SK-N-SH treated with all-trans-retinoic acid at 6 μM for 48 hours (cell line): ENCODE results near the gene RAB3B.

Experiments
- ARNTL ChIP-seq: fragments of 450-650 bp; formaldehyde crosslinking; IDR thresholded peaks from 2 replicates; pipeline ENCODE4 v1.5.0; 2020; ENCODE audit warnings: low read depth, mild to moderate bottlenecking, moderate library complexity, borderline replicate concordance
- BACH2 ChIP-seq: fragments of 250-450 bp; sonication (Bioruptor Pico); IDR thresholded peaks from 2 replicates; pipeline ENCODE4 v1.9.0; 2021; ENCODE audit warnings: mild to moderate bottlenecking, borderline replicate concordance
- CSDC2 ChIP-seq: fragments of 250-450 bp; sonication (Bioruptor Pico); IDR thresholded peaks from 2 replicates; pipeline ENCODE4 v1.5.0; 2020; ENCODE audit warnings: mild to moderate bottlenecking, moderate library complexity
- ESRRG ChIP-seq: fragments of 250-450 bp; sonication (Bioruptor Pico); IDR thresholded peaks from 2 replicates; pipeline ENCODE4 v1.6.1; 2021; ENCODE audit warnings: mild to moderate bottlenecking
- ISL1 ChIP-seq: fragments of 250-450 bp; sonication (Bioruptor Pico); IDR thresholded peaks from 2 replicates; pipeline ENCODE4 v2.1.2; 2022; ENCODE audit warnings: mild to moderate bottlenecking, moderate library complexity
- PATZ1 ChIP-seq: fragments of 250-450 bp; sonication (Bioruptor Pico); IDR thresholded peaks from 2 replicates; pipeline ENCODE4 v1.8.0; 2020; ENCODE audit warnings: mild to moderate bottlenecking, moderate library complexity, borderline replicate concordance
- PPARA ChIP-seq: fragments of 250-450 bp; sonication (Bioruptor Pico); IDR thresholded peaks from 2 replicates; pipeline ENCODE4 v1.5.0; 2020; ENCODE audit warnings: mild to moderate bottlenecking, borderline replicate concordance
- RARB ChIP-seq: fragments of 250-450 bp; sonication (Bioruptor Pico); IDR thresholded peaks from 2 replicates; pipeline ENCODE4 v1.8.0; 2021; ENCODE audit warnings: mild to moderate bottlenecking, moderate library complexity
- TCF4 ChIP-seq: fragments of 250-450 bp; sonication (Bioruptor Pico); IDR thresholded peaks from 2 replicates; pipeline ENCODE4 v1.8.0; 2021; ENCODE audit warnings: mild to moderate bottlenecking, moderate library complexity, borderline replicate concordance
- ZFP30 ChIP-seq: fragments of 450-650 bp; formaldehyde crosslinking; IDR thresholded peaks from 2 replicates; pipeline ENCODE4 v1.5.0; 2022; ENCODE audit warnings: mild to moderate bottlenecking, moderate library complexity
- ZNF565 ChIP-seq: fragments of 450-650 bp; formaldehyde crosslinking; conservative IDR thresholded peaks from 2 replicates; pipeline ENCODE4 v1.5.0; 2020; ENCODE audit warnings: low read depth, mild to moderate bottlenecking, moderate library complexity
- TF ChIP-seq, protein P1 (sequence below): fragments of 250-450 bp; sonication (Bioruptor Pico); IDR thresholded peaks from 2 replicates; pipeline ENCODE4 v1.8.0; 2021; ENCODE audit warnings: low read depth, mild to moderate bottlenecking, moderate library complexity, borderline replicate concordance
- TF ChIP-seq, protein P2 (sequence below): fragments of 250-450 bp; sonication (Bioruptor Pico); IDR thresholded peaks from 2 replicates; pipeline ENCODE4 v1.5.1; 2020; ENCODE audit warnings: low read depth, mild to moderate bottlenecking, moderate library complexity

- TF ChIP-seq ZNF565 (CRISPR knock-in tag), result no peak
- no peak for TF ChIP-seq ESRRG (CRISPR knock-in tag)
- no peak for TF ChIP-seq TCF4 (CRISPR knock-in tag)
- TF ChIP-seq ARNTL, result no peak
- no peak for TF ChIP-seq PPARA
- no peak for TF ChIP-seq RARB
- TF ChIP-seq, protein P1, sequence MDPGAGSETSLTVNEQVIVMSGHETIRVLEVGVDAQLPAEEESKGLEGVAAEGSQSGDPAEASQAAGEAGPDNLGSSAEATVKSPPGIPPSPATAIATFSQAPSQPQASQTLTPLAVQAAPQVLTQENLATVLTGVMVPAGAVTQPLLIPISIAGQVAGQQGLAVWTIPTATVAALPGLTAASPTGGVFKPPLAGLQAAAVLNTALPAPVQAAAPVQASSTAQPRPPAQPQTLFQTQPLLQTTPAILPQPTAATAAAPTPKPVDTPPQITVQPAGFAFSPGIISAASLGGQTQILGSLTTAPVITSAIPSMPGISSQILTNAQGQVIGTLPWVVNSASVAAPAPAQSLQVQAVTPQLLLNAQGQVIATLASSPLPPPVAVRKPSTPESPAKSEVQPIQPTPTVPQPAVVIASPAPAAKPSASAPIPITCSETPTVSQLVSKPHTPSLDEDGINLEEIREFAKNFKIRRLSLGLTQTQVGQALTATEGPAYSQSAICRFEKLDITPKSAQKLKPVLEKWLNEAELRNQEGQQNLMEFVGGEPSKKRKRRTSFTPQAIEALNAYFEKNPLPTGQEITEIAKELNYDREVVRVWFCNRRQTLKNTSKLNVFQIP, result no peak
- no peak for TF ChIP-seq ZFP30 (CRISPR knock-in tag)
- TF ChIP-seq PATZ1, result no peak
- no peak for TF ChIP-seq ISL1
- TF ChIP-seq, protein P2, sequence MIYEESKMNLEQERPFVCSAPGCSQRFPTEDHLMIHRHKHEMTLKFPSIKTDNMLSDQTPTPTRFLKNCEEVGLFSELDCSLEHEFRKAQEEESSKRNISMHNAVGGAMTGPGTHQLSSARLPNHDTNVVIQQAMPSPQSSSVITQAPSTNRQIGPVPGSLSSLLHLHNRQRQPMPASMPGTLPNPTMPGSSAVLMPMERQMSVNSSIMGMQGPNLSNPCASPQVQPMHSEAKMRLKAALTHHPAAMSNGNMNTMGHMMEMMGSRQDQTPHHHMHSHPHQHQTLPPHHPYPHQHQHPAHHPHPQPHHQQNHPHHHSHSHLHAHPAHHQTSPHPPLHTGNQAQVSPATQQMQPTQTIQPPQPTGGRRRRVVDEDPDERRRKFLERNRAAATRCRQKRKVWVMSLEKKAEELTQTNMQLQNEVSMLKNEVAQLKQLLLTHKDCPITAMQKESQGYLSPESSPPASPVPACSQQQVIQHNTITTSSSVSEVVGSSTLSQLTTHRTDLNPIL (CRISPR knock-in tag), result no peak
- TF ChIP-seq BACH2 (CRISPR knock-in tag), result no peak
- no peak for TF ChIP-seq CSDC2 (CRISPR knock-in tag)
Measured at GRCh38 chr1:51920130-51920529, 70.4 kb downstream of the RAB3B start.
